Raji (cell line): ENCODE measurements around the gene SLA2.

ENCODE experiments used
- POLR2A ChIP-seq: IDR thresholded peaks from 2 replicates; pipeline ENCODE4 v1.6.1; 2011; ENCODE audit warnings: low read depth, low read length, control low read depth; ENCODE audit not compliant: insufficient read depth

Gene SLA2

GRCh38 chr20:36629719-36630681, 16.0 kb downstream of the SLA2 start:
- no peak for TF ChIP-seq POLR2A

DNA sequence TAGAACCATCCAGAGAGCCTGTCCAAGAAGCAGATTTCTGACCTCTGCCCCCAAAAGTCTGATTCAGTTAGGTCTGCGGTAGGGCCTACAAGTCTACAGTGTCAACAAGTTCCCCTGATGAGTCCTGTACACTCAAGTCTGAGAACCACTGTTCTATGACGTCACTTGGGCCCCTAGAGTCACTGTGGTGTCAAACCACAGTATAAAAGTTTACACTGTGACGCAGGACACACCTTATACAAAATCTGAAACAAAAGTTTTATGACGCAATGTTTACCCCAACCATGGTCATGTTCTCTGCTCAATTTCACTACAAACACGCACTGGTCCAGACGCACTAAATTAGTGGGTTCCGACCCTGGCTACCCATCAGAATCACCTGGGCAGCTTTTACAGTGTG, 17.9 kb downstream of the SLA2 start:
- TF ChIP-seq POLR2A, result no peak

DNA sequence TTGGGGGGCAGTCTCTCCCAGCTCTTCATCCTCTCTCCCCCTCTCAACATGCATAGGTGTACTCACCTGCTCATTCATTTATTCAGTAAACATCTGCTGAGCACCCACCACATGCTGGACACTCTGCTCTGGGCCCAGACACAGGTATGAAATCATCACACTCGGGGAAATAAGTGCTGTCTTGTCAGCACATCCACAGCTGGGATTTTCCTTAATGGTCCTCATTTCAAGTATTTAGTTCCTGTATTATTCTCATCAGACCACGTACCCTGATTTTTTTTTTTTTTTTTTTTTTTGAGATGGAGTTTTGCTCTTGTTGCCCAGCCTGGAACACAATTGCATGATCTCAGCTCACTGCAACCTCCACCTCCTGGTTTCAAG, 21.1 kb downstream of the SLA2 start:
- no peak for TF ChIP-seq POLR2A

DNA sequence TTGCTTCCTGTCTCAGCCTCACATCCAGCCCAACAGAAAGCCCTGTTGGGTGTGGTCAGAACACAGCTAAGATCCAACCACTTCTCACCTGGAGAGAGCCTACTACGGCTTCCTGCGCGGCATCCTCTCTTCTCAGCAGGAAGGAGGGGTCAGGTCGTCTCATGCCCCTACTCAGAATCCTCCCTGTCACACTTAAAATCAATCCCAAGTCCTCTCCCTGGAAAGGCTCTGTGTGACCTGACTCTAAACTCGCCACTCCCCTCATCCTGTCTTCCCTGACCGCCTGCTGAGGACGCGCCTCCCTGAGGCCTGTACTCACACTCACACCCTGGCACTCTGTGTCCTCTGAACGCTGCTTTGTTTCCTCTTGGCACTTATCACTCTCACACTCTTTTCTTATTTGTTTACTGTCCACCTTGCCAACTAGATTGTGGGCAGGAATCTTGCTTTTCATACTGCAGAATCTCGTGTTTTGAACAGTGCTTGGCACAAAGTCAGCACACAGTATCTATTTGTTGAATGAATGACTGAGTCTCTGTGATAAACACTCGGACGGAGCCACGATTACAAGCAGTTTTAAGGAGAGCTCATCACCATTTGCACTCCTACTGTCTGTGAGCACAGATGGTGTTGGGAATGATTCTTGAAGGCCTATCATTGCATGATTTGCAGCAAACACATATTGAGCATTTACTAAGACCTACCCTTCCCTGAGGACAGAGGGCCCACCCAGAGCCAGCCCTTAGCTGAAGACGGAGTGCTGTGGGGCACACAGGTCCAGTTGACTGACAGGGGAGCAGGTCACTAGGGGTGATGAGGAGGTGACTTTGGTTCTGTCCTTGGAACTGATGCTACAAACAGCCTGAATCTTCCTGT, 21.7 kb downstream of the SLA2 start:
- no peak for TF ChIP-seq POLR2A

DNA sequence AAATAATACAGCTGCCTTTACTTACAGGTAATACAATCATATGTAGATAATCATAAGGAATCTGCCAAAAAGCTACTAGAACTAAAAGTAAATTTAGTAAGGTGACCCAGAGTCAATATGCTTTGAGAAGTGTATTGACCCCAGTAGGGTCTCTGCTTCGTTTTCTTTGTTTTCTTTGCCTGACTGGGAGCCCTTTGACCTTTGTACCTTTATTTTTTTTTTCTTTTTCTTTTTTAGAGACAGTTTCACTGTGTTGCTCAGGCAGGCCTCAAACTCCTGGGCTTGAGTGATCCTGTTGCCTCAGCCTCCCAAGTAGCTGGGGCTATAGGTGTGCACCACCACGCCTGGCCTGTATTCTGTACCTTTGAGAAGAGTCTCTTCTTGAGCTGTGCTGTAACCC, 22.6 kb downstream of the SLA2 start:
- no peak for TF ChIP-seq POLR2A

GRCh38 chr20:36620917-36621316, 25.1 kb downstream of the SLA2 start:
- no peak for TF ChIP-seq POLR2A

- no peak for TF ChIP-seq POLR2A
These were observed 31.0 kb downstream of the SLA2 start for GRCh38 chr20:36614781-36615557.

- TF ChIP-seq POLR2A, result no peak
These were observed 32.0 kb downstream of the SLA2 start for GRCh38 chr20:36613974-36614373.

- no peak for TF ChIP-seq POLR2A
These were observed 34.4 kb downstream of the SLA2 start for GRCh38 chr20:36611625-36612024.

- TF ChIP-seq POLR2A, result no peak
These were observed 38.2 kb downstream of the SLA2 start for GRCh38 chr20:36607586-36608387.

DNA sequence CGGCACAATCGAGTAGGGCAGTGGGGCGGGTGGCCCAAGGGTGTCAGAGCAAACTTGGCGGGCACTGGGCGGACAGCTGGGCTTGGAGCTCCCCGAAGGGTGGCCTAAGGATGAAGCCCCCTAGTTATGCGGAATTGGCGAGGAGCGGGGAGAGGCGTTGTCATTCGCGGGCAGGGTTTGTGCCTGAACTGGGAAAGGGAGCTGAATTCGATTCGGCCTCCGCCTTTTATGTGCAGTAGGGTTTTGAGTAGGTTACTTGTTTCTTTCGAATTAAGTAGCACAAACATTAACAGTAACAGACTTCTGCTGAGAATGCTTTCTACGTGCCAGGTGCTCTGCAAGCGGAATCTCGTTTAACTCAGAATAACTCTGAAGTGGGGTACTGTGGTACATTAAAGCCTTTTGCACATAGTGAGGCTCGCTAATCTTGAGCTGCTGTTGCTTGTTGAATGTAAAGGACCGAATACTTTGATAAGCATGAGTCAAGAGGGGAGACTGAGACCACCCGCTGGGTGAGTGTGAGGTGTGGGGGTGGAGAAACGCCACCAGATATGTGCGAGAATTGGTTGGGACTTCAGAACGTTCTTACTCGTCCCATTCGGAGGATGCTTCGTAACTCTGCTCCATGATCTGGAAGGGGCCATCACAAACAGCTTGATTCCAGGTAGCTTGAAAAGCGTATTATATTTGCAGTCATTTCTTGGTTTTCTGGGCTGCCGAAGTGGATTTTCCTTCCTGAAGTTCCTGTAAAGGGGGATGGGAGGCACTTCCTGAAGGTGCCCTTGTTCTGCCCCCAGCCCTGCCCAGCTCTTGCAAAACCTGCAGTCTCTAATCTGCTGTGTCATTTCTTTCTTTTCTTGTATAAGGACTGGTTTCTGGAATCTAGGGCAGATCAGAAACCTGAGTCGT, 39.6 kb downstream of the SLA2 start:
- no peak for TF ChIP-seq POLR2A

- TF ChIP-seq POLR2A, result peak; percentile 96
These were observed 40.4 kb downstream of the SLA2 start, which contains the start of gene RAB5IF for GRCh38 chr20:36605399-36606157. Gene RAB5IF (plus strand): TSS chr20:36605779. CDS start chr20:36605952, 173 bp downstream.

DNA sequence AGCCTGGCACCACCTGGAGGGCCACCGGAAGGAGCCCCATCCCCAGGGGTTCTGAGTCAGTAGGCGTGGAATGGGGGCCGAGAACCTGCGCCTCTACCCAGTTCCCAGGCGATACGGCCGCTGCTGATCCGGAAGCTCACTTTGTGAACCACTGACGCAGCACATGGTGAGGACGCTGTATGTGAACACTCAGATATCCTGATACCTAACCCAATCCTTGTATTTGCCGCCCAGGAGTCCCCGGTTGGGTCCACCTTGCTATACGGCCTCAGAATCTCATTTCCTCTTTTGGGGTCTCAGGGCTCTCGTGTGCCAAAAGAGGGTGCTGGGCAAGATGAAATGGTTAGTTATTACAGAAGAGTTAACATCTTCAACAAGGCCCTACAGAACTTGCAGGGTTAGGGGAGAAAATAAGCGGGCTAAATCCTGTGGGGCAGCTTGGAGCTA, 41.0 kb downstream of the SLA2 start:
- TF ChIP-seq POLR2A, result 0 out of 2 replicates have a peak, but pooled peaks have one; percentile 29

DNA sequence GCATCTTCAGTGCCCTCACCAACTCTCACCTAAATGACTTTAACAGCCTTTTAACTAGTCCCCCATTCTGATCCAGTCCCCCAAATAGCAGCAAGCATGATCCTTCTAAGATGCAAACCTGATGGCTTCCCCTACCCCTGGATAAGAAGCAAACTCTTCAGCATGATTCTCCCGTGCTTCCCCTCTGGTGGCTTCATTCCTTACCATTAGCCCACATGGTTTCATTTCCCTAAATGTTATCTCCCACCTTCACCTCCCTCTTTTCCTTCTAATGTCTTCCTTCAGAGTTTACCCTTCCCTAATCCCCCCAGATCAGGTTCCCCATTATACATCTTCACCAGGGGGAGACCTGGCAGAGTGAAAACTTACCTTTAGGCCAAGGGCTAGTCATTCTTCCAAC, 44.5 kb downstream of the SLA2 start:
- no peak for TF ChIP-seq POLR2A
